H1 (cell line): ENCODE data around the gene GPR26. TPM values are rescaled to one million over a fixed set of nuclear protein-coding genes. Genes with fewer than 3 reads are reported as not detected.

Experiments
- CTCF ChIA-PET: fragments of 300-600 bp; sonication (Branson Sonifier 250); formaldehyde crosslinking; loops from one replicate; lab custom pipeline; 2021; ENCODE audit not compliant: partially characterized antibody; lab: Charles Lee
- POLR2A ChIA-PET: fragments of 300-600 bp; sonication (Branson Sonifier 250); formaldehyde crosslinking; loops from one replicate; lab custom pipeline; 2021; ENCODE audit warnings: inconsistent platforms; ENCODE audit not compliant: partially characterized antibody; lab: Charles Lee
- DNase-seq, 2 experiments: peaks; one replicate each; pipeline versions ENCODE4 v3.0.0 to v3.0.0-alpha.2; 2010 to 2022; ENCODE audit warnings: low spot score in 2 of 2, low read depth in 1 of 2, mixed read lengths in 1 of 2
- FAIRE-seq: peaks from 2 replicates; lab custom pipeline; 2011; peaks lifted over from hg19 to GRCh38; lab: Jason Lieb, UNC
- H2AFZ ChIP-seq: 2 replicates; pipeline ENCODE4 v1.8.1; 2012; ENCODE audit warnings: low read length, inconsistent platforms
- H2AK5ac ChIP-seq: 2 replicates; pipeline ENCODE4 v1.6.1; 2013; ENCODE audit warnings: low read depth, low read length
- H2BK120ac ChIP-seq: replicated peaks from 2 replicates; pipeline ENCODE3; 2013; ENCODE audit warnings: low read depth, low read length, inconsistent platforms
- H2BK12ac ChIP-seq: 2 replicates; pipeline ENCODE4 v1.6.1; 2013; ENCODE audit warnings: low read depth, low read length
- H2BK15ac ChIP-seq: 2 replicates; pipeline ENCODE4 v1.6.1; 2013; ENCODE audit warnings: low read length
- H2BK20ac ChIP-seq: 2 replicates; pipeline ENCODE4 v1.6.1; 2013; ENCODE audit warnings: low read length
- H2BK5ac ChIP-seq: 2 replicates; pipeline ENCODE4 v1.6.1; 2013; ENCODE audit warnings: low read depth, low read length
- H3K14ac ChIP-seq: 2 replicates; pipeline ENCODE4 v1.6.1; 2013; ENCODE audit warnings: inconsistent platforms; ENCODE audit not compliant: insufficient read length
- H3K18ac ChIP-seq: 2 replicates; pipeline ENCODE4 v1.6.1; 2013; ENCODE audit warnings: low read length; ENCODE audit errors: extremely low read depth
- H3K23ac ChIP-seq: 2 replicates; pipeline ENCODE4 v1.6.1; 2013; ENCODE audit warnings: inconsistent platforms; ENCODE audit not compliant: insufficient read length
- H3K23me2 ChIP-seq: 2 replicates; pipeline ENCODE4 v1.6.1; 2013; ENCODE audit warnings: low read depth, low read length
- H3K27ac ChIP-seq: 2 replicates; pipeline ENCODE4 v1.6.1; 2011; ENCODE audit warnings: low read depth, low read length, inconsistent platforms
- H3K27me3 ChIP-seq, 4 experiments: replicated peaks in 1 of 4; 1 replicate in 1 of 4; 2 replicates in 3 of 4; pipeline versions ENCODE4 v1.6.1 to v1.8.1; 2011 to 2013; ENCODE audit warnings: low read length in 3 of 4, mild to moderate bottlenecking in 3 of 4, inconsistent platforms in 2 of 4, mixed read lengths in 2 of 4, moderate library complexity in 1 of 4; ENCODE audit not compliant: control insufficient read depth in 3 of 4, insufficient read depth in 3 of 4; ENCODE audit errors: extremely low read depth in 1 of 4
- H3K36me3 ChIP-seq, 4 experiments: 2 replicates each; pipeline versions ENCODE4 v1.6.1 to v1.8.1; 2011 to 2013; ENCODE audit warnings: mild to moderate bottlenecking in 4 of 4, low read length in 3 of 4, moderate library complexity in 2 of 4, control low read depth in 1 of 4, inconsistent platforms in 1 of 4; ENCODE audit not compliant: insufficient read depth in 4 of 4, control insufficient read depth in 2 of 4
- H3K4ac ChIP-seq: replicated peaks from 2 replicates; pipeline ENCODE3; 2013; ENCODE audit warnings: low read length, low read depth, mixed read lengths, inconsistent platforms; ENCODE audit not compliant: insufficient read length
- H3K4me1 ChIP-seq, 4 experiments: replicated peaks in 1 of 4; 1 replicate in 1 of 4; 2 replicates in 3 of 4; pipeline versions ENCODE4 v1.6.1 to v1.8.1; 2011 to 2013; ENCODE audit warnings: low read length in 3 of 4, inconsistent platforms in 2 of 4, mixed read lengths in 1 of 4; ENCODE audit not compliant: insufficient read depth in 4 of 4, control insufficient read depth in 3 of 4
- H3K4me2 ChIP-seq, 2 experiments: 2 replicates each; pipeline versions ENCODE4 v1.6.1 to v1.8.1; 2011 to 2013; ENCODE audit warnings: low read depth in 2 of 2, low read length in 2 of 2, control low read depth in 1 of 2, inconsistent platforms in 1 of 2, mild to moderate bottlenecking in 1 of 2; ENCODE audit not compliant: insufficient read depth in 1 of 2
- H3K4me3 ChIP-seq, 4 experiments: fragments of 200-600, 300-600 bp in 1 of 4; sonication (generic), shearing (Covaris generic), sonication (Bioruptor Twin) in 1 of 4; 2 replicates each; pipeline versions ENCODE4 v1.5.1 to v1.8.1; 2011 to 2016; ENCODE audit warnings: low read length in 4 of 4, low read depth in 3 of 4, control low read depth in 2 of 4, inconsistent platforms in 2 of 4, mild to moderate bottlenecking in 2 of 4, mixed read lengths in 1 of 4, moderate library complexity in 1 of 4; ENCODE audit not compliant: insufficient read depth in 2 of 4; ENCODE audit errors: extremely low read depth in 1 of 4
- H3K56ac ChIP-seq: replicated peaks from 2 replicates; pipeline ENCODE3; 2013; ENCODE audit warnings: low read depth, mild to moderate bottlenecking, mixed read lengths, low read length, inconsistent platforms; ENCODE audit not compliant: insufficient read length
- H3K79me1 ChIP-seq: 2 replicates; pipeline ENCODE4 v1.6.1; 2013; ENCODE audit warnings: low read depth, low read length, control low read depth
- H3K79me2 ChIP-seq, 2 experiments: 2 replicates each; pipeline versions ENCODE4 v1.6.1 to v1.8.1; 2012 to 2013; ENCODE audit warnings: low read length in 2 of 2, mild to moderate bottlenecking in 2 of 2, inconsistent platforms in 1 of 2; ENCODE audit not compliant: insufficient read depth in 2 of 2, control insufficient read depth in 1 of 2
- H3K9ac ChIP-seq, 4 experiments: replicated peaks in 1 of 4; 1 replicate in 1 of 4; 2 replicates in 3 of 4; pipeline versions ENCODE4 v1.6.1 to v1.8.1; 2011 to 2013; ENCODE audit warnings: low read depth in 3 of 4, low read length in 3 of 4, control low read depth in 2 of 4, mild to moderate bottlenecking in 2 of 4, moderate library complexity in 2 of 4, inconsistent platforms in 1 of 4; ENCODE audit errors: extremely low read depth in 1 of 4
- H3K9me3 ChIP-seq, 2 experiments: 2 replicates each; pipeline versions ENCODE4 v1.6.1 to v1.8.1; 2012 to 2013; ENCODE audit warnings: mild to moderate bottlenecking in 2 of 2, moderate library complexity in 2 of 2, control low read depth in 1 of 2, inconsistent platforms in 1 of 2, low read depth in 1 of 2, low read length in 1 of 2, mixed read lengths in 1 of 2; ENCODE audit not compliant: insufficient read depth in 2 of 2
- H4K20me1 ChIP-seq, 2 experiments: replicated peaks in 1 of 2; 2 replicates each; pipeline versions ENCODE3 to v1.8.1; 2011 to 2013; ENCODE audit warnings: inconsistent platforms in 2 of 2, low read length in 2 of 2, mild to moderate bottlenecking in 1 of 2; ENCODE audit not compliant: insufficient read depth in 2 of 2, control insufficient read depth in 1 of 2
- H4K5ac ChIP-seq: 2 replicates; pipeline ENCODE4 v1.6.1; 2013; ENCODE audit warnings: low read length, low read depth, mixed read lengths, inconsistent platforms; ENCODE audit not compliant: insufficient read length
- H4K8ac ChIP-seq: 2 replicates; pipeline ENCODE4 v1.8.0; 2013; ENCODE audit warnings: mild to moderate bottlenecking, moderate library complexity, low read length, inconsistent platforms; ENCODE audit not compliant: insufficient read depth; ENCODE audit errors: extremely low read depth
- H4K91ac ChIP-seq: replicated peaks from 2 replicates; pipeline ENCODE3; 2013; ENCODE audit warnings: low read length, mixed read lengths, inconsistent platforms; ENCODE audit not compliant: insufficient read length
- HDAC2 ChIP-seq, 2 experiments: fragments of 300-600 bp in 1 of 2; sonication (generic) in 1 of 2; IDR thresholded peaks; 2 replicates each; pipeline ENCODE4 v1.6.1; 2011 to 2012; ENCODE audit warnings: low read depth in 2 of 2, low read length in 2 of 2, mild to moderate bottlenecking in 2 of 2, moderate library complexity in 2 of 2, borderline replicate concordance in 1 of 2, inconsistent platforms in 1 of 2
- MAFK ChIP-seq: IDR thresholded peaks from 2 replicates; pipeline ENCODE4 v1.6.1; 2012; ENCODE audit warnings: low read depth, mild to moderate bottlenecking, improper control_type of control experiment, low read length
- POLR2AphosphoS5 ChIP-seq: IDR thresholded peaks from 2 replicates; pipeline ENCODE4 v1.6.1; 2011; ENCODE audit warnings: low read depth, low read length
- RFX5 ChIP-seq: IDR thresholded peaks from 2 replicates; pipeline ENCODE4 v1.6.1; 2011; ENCODE audit warnings: low read depth, low read length, improper control_type of control experiment, borderline replicate concordance
- SP1 ChIP-seq: IDR thresholded peaks from 2 replicates; pipeline ENCODE4 v1.6.1; 2011; ENCODE audit warnings: low read depth, low read length
- WGBS, 2 experiments: shearing (Covaris generic) in 1 of 2; methylation state at CpG; one replicate each; pipeline versions ENCODE4 v1.1.6 to v1.1.7; 2013 to 2015; ENCODE audit warnings: low lambda C conversion rate in 2 of 2, mixed read lengths in 2 of 2, inconsistent platforms in 1 of 2, low coverage in 1 of 2, missing lambda C conversion rate in 1 of 2; ENCODE audit not compliant: insufficient replicate concordance in 2 of 2, insufficient coverage in 1 of 2, insufficient read length in 1 of 2; ENCODE audit errors: extremely low coverage in 1 of 2, missing lambda C conversion rate in 1 of 2; 5-methylcytosine and 5-hydroxymethylcytosine counted together
- polyA plus RNA-seq, 7 experiments: library from polyadenylated mRNA; depleted of rRNA in 3 of 7; stranded (reverse) in 5 of 7; unstranded in 2 of 7; fragments of >200 nt in 5 of 7; fragments of 200-250 nt in 2 of 7; gene quantifications; 1 replicate in 5 of 7; 2 replicates in 1 of 7; 4 replicates in 1 of 7; pipeline versions ENCODE4 v1.2.1 to v1.2.3, GENCODE V29; 2011 to 2013; ENCODE audit warnings: missing spikeins in 2 of 7, mixed read lengths in 2 of 7
- total RNA-seq: library from RNA; stranded (reverse); fragmentation: NEBNext Ultra II Directional; extraction: Animal tissue kit (Norgen Biotek cat#: 25700); gene quantifications from 2 replicates; pipeline ENCODE4 v1.2.1, GENCODE V29; 2021
- TF ChIP-seq, protein P1 (sequence below): IDR thresholded peaks from 2 replicates; pipeline ENCODE4 v1.6.1; 2011; ENCODE audit warnings: low read length, improper control_type of control experiment

Gene GPR26
- total and polyA plus RNA-seq, 2 of the 8 experiments (the other 6 are each of a cell fraction or from before 2014, with no cell fraction given) = 0.09 to 0.21 TPM

GRCh38 chr10:123704076-123704475, 37.9 kb downstream of the GPR26 start:
- H2BK12ac ChIP-seq = no peak overlapping the region
- no peak overlapping the region for H3K9ac ChIP-seq
- no peak overlapping the region for H2BK15ac ChIP-seq
- no peaks in the 10 kb centered on the region for H3K79me1 ChIP-seq
- H4K20me1 ChIP-seq = no peaks in the 10 kb centered on the region
- no peak overlapping the region for H3K23ac ChIP-seq
- H2BK120ac ChIP-seq = no peak overlapping the region
- H3K18ac ChIP-seq = no peak overlapping the region
- CTCF ChIA-PET = interaction anchor here (0.7 to 5.1 kb wide), 15 partner anchors 12 to 265 kb away, joined by 3 to 30 read pairs (median 4); no protein-coding TSS in a partner anchor
- no peak overlapping the region for H2BK5ac ChIP-seq
- no peaks in the 10 kb centered on the region for H3K23me2 ChIP-seq
- no peak overlapping the region for H4K91ac ChIP-seq
- WGBS, 2 experiments = 90% methylated on average over 8 of the region's 8 CpGs; no CpG with 5 or more reads in 1 of the 2 experiments
- no peak overlapping the region for H2AK5ac ChIP-seq
- no peaks in the 10 kb centered on the region for H3K9me3 ChIP-seq
- H3K79me2 ChIP-seq = no peaks in the 10 kb centered on the region
- H3K4ac ChIP-seq = no peak overlapping the region
- no peak overlapping the region for H3K4me3 ChIP-seq
- H3K27ac ChIP-seq = no peak overlapping the region
- no peak overlapping the region for H3K14ac ChIP-seq
- no peak for DNase-seq
- H3K4me1 ChIP-seq = no peaks in the 10 kb centered on the region; a peak in 1 of 7 replicates
- no peak overlapping the region for H4K5ac ChIP-seq
- H2BK20ac ChIP-seq = no peak overlapping the region
- POLR2A ChIA-PET = interaction anchor here (0.6 kb wide), 1 partner anchor 663 kb away, joined by 4 read pairs; no protein-coding TSS in a partner anchor
- H3K27me3 ChIP-seq = no peaks in the 10 kb centered on the region; a peak in 1 of 7 replicates
- no peaks in the 10 kb centered on the region for H3K36me3 ChIP-seq
- no peak for FAIRE-seq
- no peak for TF ChIP-seq HDAC2 (IDR thresholded peaks at IDR 0.05; ENCODE audit: borderline replicate concordance in 1 of 2, low read depth in 2 of 2, low read length in 2 of 2)
- TF ChIP-seq, protein P1, sequence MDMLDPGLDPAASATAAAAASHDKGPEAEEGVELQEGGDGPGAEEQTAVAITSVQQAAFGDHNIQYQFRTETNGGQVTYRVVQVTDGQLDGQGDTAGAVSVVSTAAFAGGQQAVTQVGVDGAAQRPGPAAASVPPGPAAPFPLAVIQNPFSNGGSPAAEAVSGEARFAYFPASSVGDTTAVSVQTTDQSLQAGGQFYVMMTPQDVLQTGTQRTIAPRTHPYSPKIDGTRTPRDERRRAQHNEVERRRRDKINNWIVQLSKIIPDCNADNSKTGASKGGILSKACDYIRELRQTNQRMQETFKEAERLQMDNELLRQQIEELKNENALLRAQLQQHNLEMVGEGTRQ = no peak
- no peak for TF ChIP-seq SP1
- TF ChIP-seq MAFK = no peak
- TF ChIP-seq POLR2AphosphoS5 = no peak
- no peak for TF ChIP-seq RFX5
- no peak overlapping the region for H2AFZ ChIP-seq
- no peak overlapping the region for H3K56ac ChIP-seq
- H4K8ac ChIP-seq = no peak overlapping the region
- H3K4me2 ChIP-seq = no peak overlapping the region
